PC-9 (cell line): Measurements from ENCODE around the gene AKAP13. TPM values are rescaled to one million over a fixed set of nuclear protein-coding genes. Genes with fewer than 3 reads are reported as not detected.

Experiments
- BruUV-seq: library from RNA; stranded (reverse); fragments of 400-500 nt; replicated peaks from 2 replicates; lab custom pipeline; 2021; lab: Mats Ljungman, UMichigan
- CTCF ChIA-PET: fragments of 300-600 bp; sonication (Branson Sonifier 250); formaldehyde crosslinking; loops from one replicate; lab custom pipeline; 2022; ENCODE audit warnings: antibody characterized with exemption; lab: Charles Lee
- POLR2A ChIA-PET: fragments of 300-600 bp; sonication (Branson Sonifier 250); formaldehyde crosslinking; loops from one replicate; lab custom pipeline; 2022; ENCODE audit warnings: antibody characterized with exemption; ENCODE audit not compliant: unreplicated experiment; lab: Charles Lee
- DNase-seq, 2 experiments: peaks; one replicate each; pipeline versions ENCODE4 v3.0.0 to v3.0.0-alpha.2; 2015 to 2022; ENCODE audit warnings: mixed read lengths in 1 of 2
- H2AFZ ChIP-seq: fragments of 200-600 bp; sonication (generic); 2 replicates; pipeline ENCODE4 v1.8.1; 2017; ENCODE audit warnings: antibody characterized with exemption
- H3F3A ChIP-seq: fragments of 200-600 bp; sonication (generic); 2 replicates; pipeline ENCODE4 v1.8.1; 2017; ENCODE audit warnings: antibody characterized with exemption, mild to moderate bottlenecking, low read depth; ENCODE audit not compliant: insufficient read depth
- H3K27ac ChIP-seq: fragments of 200-600 bp; sonication (generic); 2 replicates; pipeline ENCODE4 v1.6.1; 2016; ENCODE audit warnings: mixed run types
- H3K27me3 ChIP-seq: fragments of 200-600 bp; sonication (generic); 2 replicates; pipeline ENCODE4 v1.6.1; 2016; ENCODE audit warnings: low read depth, mixed run types; ENCODE audit not compliant: insufficient read depth
- H3K36me3 ChIP-seq: fragments of 200-600 bp; sonication (generic); 2 replicates; pipeline ENCODE4 v1.6.1; 2016; ENCODE audit warnings: low read depth, mixed run types
- H3K4me1 ChIP-seq: fragments of 200-600 bp; sonication (generic); replicated peaks from 2 replicates; pipeline ENCODE4 v1.6.1; 2016; ENCODE audit warnings: mixed run types; ENCODE audit not compliant: insufficient read depth
- H3K4me2 ChIP-seq: fragments of 200-600 bp; sonication (generic); 2 replicates; pipeline ENCODE4 v1.6.1; 2017; ENCODE audit warnings: mixed run types
- H3K4me3 ChIP-seq: fragments of 200-600 bp; sonication (generic); 2 replicates; pipeline ENCODE4 v1.6.1; 2016; ENCODE audit warnings: mixed run types
- H3K79me2 ChIP-seq: fragments of 200-600 bp; sonication (generic); 2 replicates; pipeline ENCODE4 v1.6.1; 2017; ENCODE audit warnings: low read depth, mixed run types
- H3K9me2 ChIP-seq: fragments of 200-600 bp; sonication (generic); 2 replicates; pipeline ENCODE4 v1.8.1; 2017; ENCODE audit warnings: mild to moderate bottlenecking; ENCODE audit not compliant: insufficient read depth
- H3K9me3 ChIP-seq: fragments of 200-600 bp; sonication (generic); 2 replicates; pipeline ENCODE4 v1.8.1; 2016; ENCODE audit warnings: low read depth; ENCODE audit not compliant: insufficient read depth
- H4K20me1 ChIP-seq: fragments of 200-600 bp; sonication (generic); 2 replicates; pipeline ENCODE4 v1.8.1; 2017; ENCODE audit not compliant: insufficient read depth
- CTCF ChIP-seq: fragments of 200-600 bp; sonication (generic); conservative IDR thresholded peaks from 2 replicates; pipeline ENCODE4 v1.6.1; 2017; ENCODE audit warnings: mixed run types, antibody characterized with exemption, mild to moderate bottlenecking, moderate library complexity
- EZH2 ChIP-seq: fragments of 200-600 bp; sonication (generic); IDR thresholded peaks from 2 replicates; pipeline ENCODE4 v1.8.0; 2017; ENCODE audit warnings: antibody characterized with exemption, low read depth
- intact Hi-C: fragments of 100-400 bp; cut with micrococcal nuclease; formaldehyde crosslinking; loops from one replicate; pipeline ENCODE4 v1.10.0; 2022; ENCODE audit not compliant: unreplicated experiment
- total RNA-seq: library from RNA; stranded (reverse); gene quantifications from 2 replicates; pipeline ENCODE4 v1.2.3, GENCODE V29; 2021

The AKAP13 gene
- total RNA-seq, 1 experiment from 2014 or later: 82.5 TPM

GRCh38 chr15:85514413-85514812, 134.0 kb downstream of the AKAP13 start:
- no peak overlapping the region for H3K27ac ChIP-seq
- H3K4me2 ChIP-seq: no peak overlapping the region
- CTCF ChIA-PET: interaction anchor here (0.7 kb wide), 1 partner anchor 102 kb away, joined by 3 read pairs; no protein-coding TSS in a partner anchor
- no peaks in the 10 kb centered on the region for H3F3A ChIP-seq
- DNase-seq: no peak
- H4K20me1 ChIP-seq: no peaks in the 10 kb centered on the region; the same call in 1 of the 2 replicates
- no peak overlapping the region for H3K4me3 ChIP-seq
- TF ChIP-seq EZH2 (no peak), CTCF (no peak)
- 0 out of 2 replicates have a peak, but pooled peaks cover 3% of the 10 kb centered on the region for H3K36me3 ChIP-seq
- BruUV-seq: no TSS peak
- H3K4me1 ChIP-seq: no peaks in the 10 kb centered on the region
- no peaks in the 10 kb centered on the region for H3K9me3 ChIP-seq
- H3K9me2 ChIP-seq: no peaks in the 10 kb centered on the region
- POLR2A ChIA-PET: interaction anchor here (0.6 kb wide), 1 partner anchor 93 kb away, joined by 5 read pairs; no protein-coding TSS in a partner anchor
- H3K79me2 ChIP-seq: peaks cover 74% of the 10 kb centered on the region
- no peaks in the 10 kb centered on the region for H3K27me3 ChIP-seq
- intact Hi-C loops: no loop called here
- H2AFZ ChIP-seq: no peak overlapping the region

GRCh38 chr15:85515212-85515611, 134.8 kb downstream of the AKAP13 start:
- peaks cover 68% of the 10 kb centered on the region for H3K79me2 ChIP-seq
- CTCF ChIA-PET: no interaction called here

GRCh38 chr15:85517086-85517485, 136.7 kb downstream of the AKAP13 start:
- TF ChIP-seq EZH2: no peak
- TF ChIP-seq CTCF: no peak
- BruUV-seq: no TSS peak
- H3F3A ChIP-seq: 0 out of 2 replicates have a peak, but pooled peaks cover 4% of the 10 kb centered on the region
- no peaks in the 10 kb centered on the region for H3K4me1 ChIP-seq
- H3K9me2 ChIP-seq: no peaks in the 10 kb centered on the region
- no peak overlapping the region for H3K27ac ChIP-seq
- no peaks in the 10 kb centered on the region; the same call in 1 of the 2 replicates for H4K20me1 ChIP-seq
- H3K4me3 ChIP-seq: no peak overlapping the region
- no peak overlapping the region for H3K4me2 ChIP-seq
- H3K27me3 ChIP-seq: no peaks in the 10 kb centered on the region
- ChIA-PET CTCF (no interaction called here), POLR2A (no interaction called here)
- no peaks in the 10 kb centered on the region for H3K9me3 ChIP-seq
- DNase-seq: no peak
- intact Hi-C loops: no loop called here
- no peak overlapping the region for H2AFZ ChIP-seq
- H3K36me3 ChIP-seq: 0 out of 2 replicates have a peak, but pooled peaks cover 3% of the 10 kb centered on the region
- H3K79me2 ChIP-seq: peaks cover 50% of the 10 kb centered on the region

More at GRCh38 chr15:85515212-85515611, 134.8 kb downstream of the AKAP13 start:
- no peak overlapping the region for H2AFZ ChIP-seq
- H4K20me1 ChIP-seq: no peaks in the 10 kb centered on the region
- TF ChIP-seq CTCF (no peak), EZH2 (no peak)
- H3K4me1 ChIP-seq: no peaks in the 10 kb centered on the region
- H3K27ac ChIP-seq: no peak overlapping the region
- 0 out of 2 replicates have a peak, but pooled peaks cover 3% of the 10 kb centered on the region for H3K36me3 ChIP-seq
- no peak for DNase-seq
- POLR2A ChIA-PET: no interaction called here
- no peaks in the 10 kb centered on the region for H3F3A ChIP-seq
- no peaks in the 10 kb centered on the region for H3K9me2 ChIP-seq
- no peaks in the 10 kb centered on the region for H3K27me3 ChIP-seq
- no TSS peak for BruUV-seq
- H3K9me3 ChIP-seq: no peaks in the 10 kb centered on the region
- intact Hi-C loops: no loop called here
- H3K4me3 ChIP-seq: no peak overlapping the region
- H3K4me2 ChIP-seq: no peak overlapping the region
